H1 (cell line): ENCODE measurements around the gene NOL9. TPM values are rescaled to one million over a fixed set of nuclear protein-coding genes. Genes with fewer than 3 reads are reported as not detected.

Experiments
- CTCF ChIA-PET: fragments of 300-600 bp; sonication (Branson Sonifier 250); formaldehyde crosslinking; loops from one replicate; lab custom pipeline; 2021; ENCODE audit not compliant: partially characterized antibody; lab: Charles Lee
- POLR2A ChIA-PET: fragments of 300-600 bp; sonication (Branson Sonifier 250); formaldehyde crosslinking; loops from one replicate; lab custom pipeline; 2021; ENCODE audit warnings: inconsistent platforms; ENCODE audit not compliant: partially characterized antibody; lab: Charles Lee
- DNase-seq, 2 experiments: peaks; one replicate each; pipeline versions ENCODE4 v3.0.0 to v3.0.0-alpha.2; 2010 to 2022; ENCODE audit warnings: low spot score in 2 of 2, low read depth in 1 of 2, mixed read lengths in 1 of 2
- FAIRE-seq: peaks from 2 replicates; lab custom pipeline; 2011; peaks lifted over from hg19 to GRCh38; lab: Jason Lieb, UNC
- H2AFZ ChIP-seq: 2 replicates; pipeline ENCODE4 v1.8.1; 2012; ENCODE audit warnings: low read length, inconsistent platforms
- H2AK5ac ChIP-seq: 2 replicates; pipeline ENCODE4 v1.6.1; 2013; ENCODE audit warnings: low read depth, low read length
- H2BK120ac ChIP-seq: replicated peaks from 2 replicates; pipeline ENCODE3; 2013; ENCODE audit warnings: low read depth, low read length, inconsistent platforms
- H2BK12ac ChIP-seq: 2 replicates; pipeline ENCODE4 v1.6.1; 2013; ENCODE audit warnings: low read depth, low read length
- H2BK15ac ChIP-seq: 2 replicates; pipeline ENCODE4 v1.6.1; 2013; ENCODE audit warnings: low read length
- H2BK20ac ChIP-seq: 2 replicates; pipeline ENCODE4 v1.6.1; 2013; ENCODE audit warnings: low read length
- H2BK5ac ChIP-seq: 2 replicates; pipeline ENCODE4 v1.6.1; 2013; ENCODE audit warnings: low read depth, low read length
- H3K14ac ChIP-seq: 2 replicates; pipeline ENCODE4 v1.6.1; 2013; ENCODE audit warnings: inconsistent platforms; ENCODE audit not compliant: insufficient read length
- H3K18ac ChIP-seq: 2 replicates; pipeline ENCODE4 v1.6.1; 2013; ENCODE audit warnings: low read length; ENCODE audit errors: extremely low read depth
- H3K23ac ChIP-seq: 2 replicates; pipeline ENCODE4 v1.6.1; 2013; ENCODE audit warnings: inconsistent platforms; ENCODE audit not compliant: insufficient read length
- H3K23me2 ChIP-seq: 2 replicates; pipeline ENCODE4 v1.6.1; 2013; ENCODE audit warnings: low read depth, low read length
- H3K27ac ChIP-seq: 2 replicates; pipeline ENCODE4 v1.6.1; 2011; ENCODE audit warnings: low read depth, low read length, inconsistent platforms
- H3K27me3 ChIP-seq, 4 experiments: replicated peaks in 1 of 4; 1 replicate in 1 of 4; 2 replicates in 3 of 4; pipeline versions ENCODE4 v1.6.1 to v1.8.1; 2011 to 2013; ENCODE audit warnings: low read length in 3 of 4, mild to moderate bottlenecking in 3 of 4, inconsistent platforms in 2 of 4, mixed read lengths in 2 of 4, moderate library complexity in 1 of 4; ENCODE audit not compliant: control insufficient read depth in 3 of 4, insufficient read depth in 3 of 4; ENCODE audit errors: extremely low read depth in 1 of 4
- H3K36me3 ChIP-seq, 4 experiments: 2 replicates each; pipeline versions ENCODE4 v1.6.1 to v1.8.1; 2011 to 2013; ENCODE audit warnings: mild to moderate bottlenecking in 4 of 4, low read length in 3 of 4, moderate library complexity in 2 of 4, control low read depth in 1 of 4, inconsistent platforms in 1 of 4; ENCODE audit not compliant: insufficient read depth in 4 of 4, control insufficient read depth in 2 of 4
- H3K4ac ChIP-seq: replicated peaks from 2 replicates; pipeline ENCODE3; 2013; ENCODE audit warnings: low read length, low read depth, mixed read lengths, inconsistent platforms; ENCODE audit not compliant: insufficient read length
- H3K4me1 ChIP-seq, 4 experiments: replicated peaks in 1 of 4; 1 replicate in 1 of 4; 2 replicates in 3 of 4; pipeline versions ENCODE4 v1.6.1 to v1.8.1; 2011 to 2013; ENCODE audit warnings: low read length in 3 of 4, inconsistent platforms in 2 of 4, mixed read lengths in 1 of 4; ENCODE audit not compliant: insufficient read depth in 4 of 4, control insufficient read depth in 3 of 4
- H3K4me2 ChIP-seq, 2 experiments: 2 replicates each; pipeline versions ENCODE4 v1.6.1 to v1.8.1; 2011 to 2013; ENCODE audit warnings: low read depth in 2 of 2, low read length in 2 of 2, control low read depth in 1 of 2, inconsistent platforms in 1 of 2, mild to moderate bottlenecking in 1 of 2; ENCODE audit not compliant: insufficient read depth in 1 of 2
- H3K4me3 ChIP-seq, 4 experiments: fragments of 200-600, 300-600 bp in 1 of 4; sonication (generic), shearing (Covaris generic), sonication (Bioruptor Twin) in 1 of 4; 2 replicates each; pipeline versions ENCODE4 v1.5.1 to v1.8.1; 2011 to 2016; ENCODE audit warnings: low read length in 4 of 4, low read depth in 3 of 4, control low read depth in 2 of 4, inconsistent platforms in 2 of 4, mild to moderate bottlenecking in 2 of 4, mixed read lengths in 1 of 4, moderate library complexity in 1 of 4; ENCODE audit not compliant: insufficient read depth in 2 of 4; ENCODE audit errors: extremely low read depth in 1 of 4
- H3K56ac ChIP-seq: replicated peaks from 2 replicates; pipeline ENCODE3; 2013; ENCODE audit warnings: low read depth, mild to moderate bottlenecking, mixed read lengths, low read length, inconsistent platforms; ENCODE audit not compliant: insufficient read length
- H3K79me1 ChIP-seq: 2 replicates; pipeline ENCODE4 v1.6.1; 2013; ENCODE audit warnings: low read depth, low read length, control low read depth
- H3K79me2 ChIP-seq, 2 experiments: 2 replicates each; pipeline versions ENCODE4 v1.6.1 to v1.8.1; 2012 to 2013; ENCODE audit warnings: low read length in 2 of 2, mild to moderate bottlenecking in 2 of 2, inconsistent platforms in 1 of 2; ENCODE audit not compliant: insufficient read depth in 2 of 2, control insufficient read depth in 1 of 2
- H3K9ac ChIP-seq, 4 experiments: replicated peaks in 1 of 4; 1 replicate in 1 of 4; 2 replicates in 3 of 4; pipeline versions ENCODE4 v1.6.1 to v1.8.1; 2011 to 2013; ENCODE audit warnings: low read depth in 3 of 4, low read length in 3 of 4, control low read depth in 2 of 4, mild to moderate bottlenecking in 2 of 4, moderate library complexity in 2 of 4, inconsistent platforms in 1 of 4; ENCODE audit errors: extremely low read depth in 1 of 4
- H3K9me3 ChIP-seq, 2 experiments: 2 replicates each; pipeline versions ENCODE4 v1.6.1 to v1.8.1; 2012 to 2013; ENCODE audit warnings: mild to moderate bottlenecking in 2 of 2, moderate library complexity in 2 of 2, control low read depth in 1 of 2, inconsistent platforms in 1 of 2, low read depth in 1 of 2, low read length in 1 of 2, mixed read lengths in 1 of 2; ENCODE audit not compliant: insufficient read depth in 2 of 2
- H4K20me1 ChIP-seq, 2 experiments: replicated peaks in 1 of 2; 2 replicates each; pipeline versions ENCODE3 to v1.8.1; 2011 to 2013; ENCODE audit warnings: inconsistent platforms in 2 of 2, low read length in 2 of 2, mild to moderate bottlenecking in 1 of 2; ENCODE audit not compliant: insufficient read depth in 2 of 2, control insufficient read depth in 1 of 2
- H4K5ac ChIP-seq: 2 replicates; pipeline ENCODE4 v1.6.1; 2013; ENCODE audit warnings: low read length, low read depth, mixed read lengths, inconsistent platforms; ENCODE audit not compliant: insufficient read length
- H4K8ac ChIP-seq: 2 replicates; pipeline ENCODE4 v1.8.0; 2013; ENCODE audit warnings: mild to moderate bottlenecking, moderate library complexity, low read length, inconsistent platforms; ENCODE audit not compliant: insufficient read depth; ENCODE audit errors: extremely low read depth
- H4K91ac ChIP-seq: replicated peaks from 2 replicates; pipeline ENCODE3; 2013; ENCODE audit warnings: low read length, mixed read lengths, inconsistent platforms; ENCODE audit not compliant: insufficient read length
- EP300 ChIP-seq, 2 experiments: IDR thresholded peaks; 1 replicate in 1 of 2; 2 replicates in 1 of 2; pipeline ENCODE4 v1.6.1; 2011 to 2012; ENCODE audit warnings: low read depth in 2 of 2, low read length in 2 of 2, mild to moderate bottlenecking in 2 of 2, borderline replicate concordance in 1 of 2, inconsistent platforms in 1 of 2, moderate library complexity in 1 of 2
- EZH2 ChIP-seq: fragments of 200-600 bp; sonication (generic); IDR thresholded peaks from 2 replicates; pipeline ENCODE4 v1.7.1; 2012; ENCODE audit warnings: low read depth, mild to moderate bottlenecking, moderate library complexity, low read length, inconsistent platforms; ENCODE audit not compliant: severe bottlenecking
- WGBS, 2 experiments: shearing (Covaris generic) in 1 of 2; methylation state at CpG; one replicate each; pipeline versions ENCODE4 v1.1.6 to v1.1.7; 2013 to 2015; ENCODE audit warnings: low lambda C conversion rate in 2 of 2, mixed read lengths in 2 of 2, inconsistent platforms in 1 of 2, low coverage in 1 of 2, missing lambda C conversion rate in 1 of 2; ENCODE audit not compliant: insufficient replicate concordance in 2 of 2, insufficient coverage in 1 of 2, insufficient read length in 1 of 2; ENCODE audit errors: extremely low coverage in 1 of 2, missing lambda C conversion rate in 1 of 2; 5-methylcytosine and 5-hydroxymethylcytosine counted together
- polyA plus RNA-seq, 7 experiments: library from polyadenylated mRNA; depleted of rRNA in 3 of 7; stranded (reverse) in 5 of 7; unstranded in 2 of 7; fragments of >200 nt in 5 of 7; fragments of 200-250 nt in 2 of 7; gene quantifications; 1 replicate in 5 of 7; 2 replicates in 1 of 7; 4 replicates in 1 of 7; pipeline versions ENCODE4 v1.2.1 to v1.2.3, GENCODE V29; 2011 to 2013; ENCODE audit warnings: missing spikeins in 2 of 7, mixed read lengths in 2 of 7
- total RNA-seq: library from RNA; stranded (reverse); fragmentation: NEBNext Ultra II Directional; extraction: Animal tissue kit (Norgen Biotek cat#: 25700); gene quantifications from 2 replicates; pipeline ENCODE4 v1.2.1, GENCODE V29; 2021

Gene NOL9
- total and polyA plus RNA-seq, 2 of the 8 experiments (the other 6 are each of a cell fraction or from before 2014, with no cell fraction given) = 17.1 to 38.1 TPM

GRCh38 chr1:6594977-6595740 is 40.8 kb upstream of the NOL9 start:
- Histone ChIP-seq H3K9ac (no peak overlapping the region), H2AFZ (no peak overlapping the region), H3K4me3 (no peak overlapping the region), H3K27me3 (no peaks in the 10 kb centered on the region), H2BK120ac (no peak overlapping the region), H3K14ac (no peak overlapping the region), H3K9me3 (no peaks in the 10 kb centered on the region), H3K23me2 (no peaks in the 10 kb centered on the region), H3K79me2 (peaks cover 4 to 33% of the 10 kb centered on the region in 2 experiments; a peak in 3 of 4 replicates), H3K27ac (no peak overlapping the region), H3K4me2 (no peak overlapping the region), H3K36me3 (peaks cover 10 to 43% (median 37%) of the 10 kb centered on the region in 4 experiments), H4K8ac (no peak overlapping the region), H3K56ac (no peak overlapping the region), H4K5ac (no peak overlapping the region), H2AK5ac (no peak overlapping the region), H3K4me1 (no peaks in the 10 kb centered on the region), H3K79me1 (peaks cover 10% of the 10 kb centered on the region), H4K20me1 (peaks cover 19 to 48% of the 10 kb centered on the region in 2 experiments), H2BK5ac (no peak overlapping the region), H3K4ac (no peak overlapping the region), H3K23ac (no peak overlapping the region), H2BK12ac (no peak overlapping the region), H3K18ac (no peak overlapping the region), H2BK15ac (no peak overlapping the region), H2BK20ac (no peak overlapping the region), H4K91ac (no peak overlapping the region)
- ChIA-PET POLR2A (interaction anchor here (0.6 to 17.4 kb wide), 4 partner anchors 5 to 37 kb away, joined by 3 to 196 read pairs (median 186); partner anchors contain the start of genes KLHL21, THAP3 and ZBTB48), CTCF (interaction anchor here (0.9 to 1.4 kb wide), 3 partner anchors 11 to 40 kb away, joined by 3 read pairs; partner anchors contain the start of gene TAS1R1)
- 92% methylated on average over 11 of the region's 11 CpGs; no CpG with 5 or more reads in 1 of the 2 experiments for WGBS, 2 experiments
- no peak for TF ChIP-seq EZH2
- TF ChIP-seq EP300 (IDR thresholded peaks at IDR 0.05; ENCODE audit: borderline replicate concordance in 1 of 2, low read depth in 2 of 2, low read length in 2 of 2) = no peak
- FAIRE-seq (no peak), DNase-seq (no peak)
